H1 (cell line): Measurements from ENCODE around the gene FMNL2. TPM values are rescaled to one million over a fixed set of nuclear protein-coding genes. Genes with fewer than 3 reads are reported as not detected.

ENCODE experiments used
- CTCF ChIA-PET: fragments of 300-600 bp; sonication (Branson Sonifier 250); formaldehyde crosslinking; loops from one replicate; lab custom pipeline; 2021; ENCODE audit not compliant: partially characterized antibody; lab: Charles Lee
- POLR2A ChIA-PET: fragments of 300-600 bp; sonication (Branson Sonifier 250); formaldehyde crosslinking; loops from one replicate; lab custom pipeline; 2021; ENCODE audit warnings: inconsistent platforms; ENCODE audit not compliant: partially characterized antibody; lab: Charles Lee
- DNase-seq, 2 experiments: peaks; one replicate each; pipeline versions ENCODE4 v3.0.0 to v3.0.0-alpha.2; 2010 to 2022; ENCODE audit warnings: low spot score in 2 of 2, low read depth in 1 of 2, mixed read lengths in 1 of 2
- FAIRE-seq: peaks from 2 replicates; lab custom pipeline; 2011; peaks lifted over from hg19 to GRCh38; lab: Jason Lieb, UNC
- H2AFZ ChIP-seq: 2 replicates; pipeline ENCODE4 v1.8.1; 2012; ENCODE audit warnings: low read length, inconsistent platforms
- H2AK5ac ChIP-seq: 2 replicates; pipeline ENCODE4 v1.6.1; 2013; ENCODE audit warnings: low read depth, low read length
- H2BK120ac ChIP-seq: replicated peaks from 2 replicates; pipeline ENCODE3; 2013; ENCODE audit warnings: low read depth, low read length, inconsistent platforms
- H2BK12ac ChIP-seq: 2 replicates; pipeline ENCODE4 v1.6.1; 2013; ENCODE audit warnings: low read depth, low read length
- H2BK15ac ChIP-seq: 2 replicates; pipeline ENCODE4 v1.6.1; 2013; ENCODE audit warnings: low read length
- H2BK20ac ChIP-seq: 2 replicates; pipeline ENCODE4 v1.6.1; 2013; ENCODE audit warnings: low read length
- H2BK5ac ChIP-seq: 2 replicates; pipeline ENCODE4 v1.6.1; 2013; ENCODE audit warnings: low read depth, low read length
- H3K14ac ChIP-seq: 2 replicates; pipeline ENCODE4 v1.6.1; 2013; ENCODE audit warnings: inconsistent platforms; ENCODE audit not compliant: insufficient read length
- H3K18ac ChIP-seq: 2 replicates; pipeline ENCODE4 v1.6.1; 2013; ENCODE audit warnings: low read length; ENCODE audit errors: extremely low read depth
- H3K23ac ChIP-seq: 2 replicates; pipeline ENCODE4 v1.6.1; 2013; ENCODE audit warnings: inconsistent platforms; ENCODE audit not compliant: insufficient read length
- H3K23me2 ChIP-seq: 2 replicates; pipeline ENCODE4 v1.6.1; 2013; ENCODE audit warnings: low read depth, low read length
- H3K27ac ChIP-seq: 2 replicates; pipeline ENCODE4 v1.6.1; 2011; ENCODE audit warnings: low read depth, low read length, inconsistent platforms
- H3K27me3 ChIP-seq, 4 experiments: replicated peaks in 1 of 4; 1 replicate in 1 of 4; 2 replicates in 3 of 4; pipeline versions ENCODE4 v1.6.1 to v1.8.1; 2011 to 2013; ENCODE audit warnings: low read length in 3 of 4, mild to moderate bottlenecking in 3 of 4, inconsistent platforms in 2 of 4, mixed read lengths in 2 of 4, moderate library complexity in 1 of 4; ENCODE audit not compliant: control insufficient read depth in 3 of 4, insufficient read depth in 3 of 4; ENCODE audit errors: extremely low read depth in 1 of 4
- H3K36me3 ChIP-seq, 4 experiments: 2 replicates each; pipeline versions ENCODE4 v1.6.1 to v1.8.1; 2011 to 2013; ENCODE audit warnings: mild to moderate bottlenecking in 4 of 4, low read length in 3 of 4, moderate library complexity in 2 of 4, control low read depth in 1 of 4, inconsistent platforms in 1 of 4; ENCODE audit not compliant: insufficient read depth in 4 of 4, control insufficient read depth in 2 of 4
- H3K4ac ChIP-seq: replicated peaks from 2 replicates; pipeline ENCODE3; 2013; ENCODE audit warnings: low read length, low read depth, mixed read lengths, inconsistent platforms; ENCODE audit not compliant: insufficient read length
- H3K4me1 ChIP-seq, 4 experiments: replicated peaks in 1 of 4; 1 replicate in 1 of 4; 2 replicates in 3 of 4; pipeline versions ENCODE4 v1.6.1 to v1.8.1; 2011 to 2013; ENCODE audit warnings: low read length in 3 of 4, inconsistent platforms in 2 of 4, mixed read lengths in 1 of 4; ENCODE audit not compliant: insufficient read depth in 4 of 4, control insufficient read depth in 3 of 4
- H3K4me2 ChIP-seq, 2 experiments: 2 replicates each; pipeline versions ENCODE4 v1.6.1 to v1.8.1; 2011 to 2013; ENCODE audit warnings: low read depth in 2 of 2, low read length in 2 of 2, control low read depth in 1 of 2, inconsistent platforms in 1 of 2, mild to moderate bottlenecking in 1 of 2; ENCODE audit not compliant: insufficient read depth in 1 of 2
- H3K4me3 ChIP-seq, 4 experiments: fragments of 200-600, 300-600 bp in 1 of 4; sonication (generic), shearing (Covaris generic), sonication (Bioruptor Twin) in 1 of 4; 2 replicates each; pipeline versions ENCODE4 v1.5.1 to v1.8.1; 2011 to 2016; ENCODE audit warnings: low read length in 4 of 4, low read depth in 3 of 4, control low read depth in 2 of 4, inconsistent platforms in 2 of 4, mild to moderate bottlenecking in 2 of 4, mixed read lengths in 1 of 4, moderate library complexity in 1 of 4; ENCODE audit not compliant: insufficient read depth in 2 of 4; ENCODE audit errors: extremely low read depth in 1 of 4
- H3K56ac ChIP-seq: replicated peaks from 2 replicates; pipeline ENCODE3; 2013; ENCODE audit warnings: low read depth, mild to moderate bottlenecking, mixed read lengths, low read length, inconsistent platforms; ENCODE audit not compliant: insufficient read length
- H3K79me1 ChIP-seq: 2 replicates; pipeline ENCODE4 v1.6.1; 2013; ENCODE audit warnings: low read depth, low read length, control low read depth
- H3K79me2 ChIP-seq, 2 experiments: 2 replicates each; pipeline versions ENCODE4 v1.6.1 to v1.8.1; 2012 to 2013; ENCODE audit warnings: low read length in 2 of 2, mild to moderate bottlenecking in 2 of 2, inconsistent platforms in 1 of 2; ENCODE audit not compliant: insufficient read depth in 2 of 2, control insufficient read depth in 1 of 2
- H3K9ac ChIP-seq, 4 experiments: replicated peaks in 1 of 4; 1 replicate in 1 of 4; 2 replicates in 3 of 4; pipeline versions ENCODE4 v1.6.1 to v1.8.1; 2011 to 2013; ENCODE audit warnings: low read depth in 3 of 4, low read length in 3 of 4, control low read depth in 2 of 4, mild to moderate bottlenecking in 2 of 4, moderate library complexity in 2 of 4, inconsistent platforms in 1 of 4; ENCODE audit errors: extremely low read depth in 1 of 4
- H3K9me3 ChIP-seq, 2 experiments: 2 replicates each; pipeline versions ENCODE4 v1.6.1 to v1.8.1; 2012 to 2013; ENCODE audit warnings: mild to moderate bottlenecking in 2 of 2, moderate library complexity in 2 of 2, control low read depth in 1 of 2, inconsistent platforms in 1 of 2, low read depth in 1 of 2, low read length in 1 of 2, mixed read lengths in 1 of 2; ENCODE audit not compliant: insufficient read depth in 2 of 2
- H4K20me1 ChIP-seq, 2 experiments: replicated peaks in 1 of 2; 2 replicates each; pipeline versions ENCODE3 to v1.8.1; 2011 to 2013; ENCODE audit warnings: inconsistent platforms in 2 of 2, low read length in 2 of 2, mild to moderate bottlenecking in 1 of 2; ENCODE audit not compliant: insufficient read depth in 2 of 2, control insufficient read depth in 1 of 2
- H4K5ac ChIP-seq: 2 replicates; pipeline ENCODE4 v1.6.1; 2013; ENCODE audit warnings: low read length, low read depth, mixed read lengths, inconsistent platforms; ENCODE audit not compliant: insufficient read length
- H4K8ac ChIP-seq: 2 replicates; pipeline ENCODE4 v1.8.0; 2013; ENCODE audit warnings: mild to moderate bottlenecking, moderate library complexity, low read length, inconsistent platforms; ENCODE audit not compliant: insufficient read depth; ENCODE audit errors: extremely low read depth
- H4K91ac ChIP-seq: replicated peaks from 2 replicates; pipeline ENCODE3; 2013; ENCODE audit warnings: low read length, mixed read lengths, inconsistent platforms; ENCODE audit not compliant: insufficient read length
- JUND ChIP-seq: IDR thresholded peaks from 2 replicates; pipeline ENCODE4 v1.6.1; 2011; ENCODE audit warnings: mild to moderate bottlenecking, improper control_type of control experiment, low read length
- WGBS, 2 experiments: shearing (Covaris generic) in 1 of 2; methylation state at CpG; one replicate each; pipeline versions ENCODE4 v1.1.6 to v1.1.7; 2013 to 2015; ENCODE audit warnings: low lambda C conversion rate in 2 of 2, mixed read lengths in 2 of 2, inconsistent platforms in 1 of 2, low coverage in 1 of 2, missing lambda C conversion rate in 1 of 2; ENCODE audit not compliant: insufficient replicate concordance in 2 of 2, insufficient coverage in 1 of 2, insufficient read length in 1 of 2; ENCODE audit errors: extremely low coverage in 1 of 2, missing lambda C conversion rate in 1 of 2; 5-methylcytosine and 5-hydroxymethylcytosine counted together
- polyA plus RNA-seq, 7 experiments: library from polyadenylated mRNA; depleted of rRNA in 3 of 7; stranded (reverse) in 5 of 7; unstranded in 2 of 7; fragments of >200 nt in 5 of 7; fragments of 200-250 nt in 2 of 7; gene quantifications; 1 replicate in 5 of 7; 2 replicates in 1 of 7; 4 replicates in 1 of 7; pipeline versions ENCODE4 v1.2.1 to v1.2.3, GENCODE V29; 2011 to 2013; ENCODE audit warnings: missing spikeins in 2 of 7, mixed read lengths in 2 of 7
- total RNA-seq: library from RNA; stranded (reverse); fragmentation: NEBNext Ultra II Directional; extraction: Animal tissue kit (Norgen Biotek cat#: 25700); gene quantifications from 2 replicates; pipeline ENCODE4 v1.2.1, GENCODE V29; 2021

Gene FMNL2
- total and polyA plus RNA-seq, 2 of the 8 experiments (the other 6 are each of a cell fraction or from before 2014, with no cell fraction given): 15.5 to 45.1 TPM

DNA sequence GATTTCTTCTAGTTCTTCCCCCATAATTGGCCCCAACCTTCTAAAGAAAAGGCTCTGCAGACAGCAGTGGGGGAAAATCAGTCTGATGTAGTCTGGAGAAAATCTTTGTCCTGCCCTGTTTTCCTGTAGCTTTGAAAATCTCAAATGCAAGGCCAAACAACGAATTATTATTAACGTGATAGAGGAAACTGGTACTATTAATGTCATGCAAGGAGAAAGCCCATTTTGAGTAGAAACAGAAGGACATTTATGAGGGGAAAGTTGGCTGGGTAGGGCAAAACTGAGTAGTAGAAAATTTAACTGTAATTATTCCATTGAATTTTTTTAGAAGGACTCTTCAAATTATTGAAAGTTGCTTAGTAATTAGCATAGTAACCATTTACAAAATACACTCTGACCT, 98.8 kb downstream of the FMNL2 start:
- Histone ChIP-seq H3K56ac (no peak overlapping the region), H3K36me3 (no peaks in the 10 kb centered on the region), H4K20me1 (peaks cover 2% of the 10 kb centered on the region in 2 experiments), H3K14ac (no peak overlapping the region), H2BK15ac (no peak overlapping the region), H4K91ac (no peak overlapping the region), H3K9ac (no peak overlapping the region), H3K79me2 (peaks cover 0 to 91% of the 10 kb centered on the region in 2 experiments; a peak in 3 of 4 replicates), H3K79me1 (peaks cover 7% of the 10 kb centered on the region; the same call in 1 of the 2 replicates), H2BK5ac (no peak overlapping the region), H2BK120ac (no peak overlapping the region), H3K27ac (no peak overlapping the region), H3K23ac (no peak overlapping the region), H2AK5ac (no peak overlapping the region), H3K9me3 (no peaks in the 10 kb centered on the region), H3K4ac (no peak overlapping the region), H3K4me1 (peaks cover 2 to 37% (median 19%) of the 10 kb centered on the region in 4 experiments), H3K4me2 (peak overlapping the region; percentile 32 to 57; a peak in 2 of 4 replicates), H2BK20ac (no peak overlapping the region), H4K8ac (no peak overlapping the region), H3K27me3 (no peaks in the 10 kb centered on the region), H4K5ac (no peak overlapping the region), H3K18ac (no peak overlapping the region), H3K23me2 (no peaks in the 10 kb centered on the region; the same call in 1 of the 2 replicates), H3K4me3 (peak overlapping the region in 1 of 4 experiments; percentile 31; a peak in 1 of 8 replicates), H2BK12ac (no peak overlapping the region), H2AFZ (no peak overlapping the region)
- CTCF ChIA-PET: interaction anchor here (1.1 to 1.4 kb wide), 4 partner anchors 11 to 381 kb away, joined by 3 to 4 read pairs (median 4); no protein-coding TSS in a partner anchor
- DNase-seq (no peak), FAIRE-seq (no peak)
- no peak for TF ChIP-seq JUND
- POLR2A ChIA-PET: interaction anchor here (0.9 to 2.1 kb wide), 3 partner anchors 16 to 98 kb away, joined by 3 to 6 read pairs (median 3); no protein-coding TSS in a partner anchor
- WGBS, 2 experiments: 57% methylated on average over 2 of the region's 2 CpGs; no CpG with 5 or more reads in 1 of the 2 experiments
